HL-60/S4 treated with phorbol 12-myristate 13-acetate at 8.2 ng/mL for 4 days and 3 days (cell line): ENCODE data around the gene MTMR4.
"Not testable (repeated sequence)": the region's sequence is repeated elsewhere in the genome, so short reads cannot be mapped to it uniquely, and the experiment has no call there.

Experiments used
- in situ Hi-C: fragments of 300-500 bp; cut with MboI; formaldehyde crosslinking; loops from 2 replicates; pipeline ENCODE4 v1.15.0; 2022; ENCODE audit warnings: low sequenced_read_pairs

MTMR4 gene

DNA sequence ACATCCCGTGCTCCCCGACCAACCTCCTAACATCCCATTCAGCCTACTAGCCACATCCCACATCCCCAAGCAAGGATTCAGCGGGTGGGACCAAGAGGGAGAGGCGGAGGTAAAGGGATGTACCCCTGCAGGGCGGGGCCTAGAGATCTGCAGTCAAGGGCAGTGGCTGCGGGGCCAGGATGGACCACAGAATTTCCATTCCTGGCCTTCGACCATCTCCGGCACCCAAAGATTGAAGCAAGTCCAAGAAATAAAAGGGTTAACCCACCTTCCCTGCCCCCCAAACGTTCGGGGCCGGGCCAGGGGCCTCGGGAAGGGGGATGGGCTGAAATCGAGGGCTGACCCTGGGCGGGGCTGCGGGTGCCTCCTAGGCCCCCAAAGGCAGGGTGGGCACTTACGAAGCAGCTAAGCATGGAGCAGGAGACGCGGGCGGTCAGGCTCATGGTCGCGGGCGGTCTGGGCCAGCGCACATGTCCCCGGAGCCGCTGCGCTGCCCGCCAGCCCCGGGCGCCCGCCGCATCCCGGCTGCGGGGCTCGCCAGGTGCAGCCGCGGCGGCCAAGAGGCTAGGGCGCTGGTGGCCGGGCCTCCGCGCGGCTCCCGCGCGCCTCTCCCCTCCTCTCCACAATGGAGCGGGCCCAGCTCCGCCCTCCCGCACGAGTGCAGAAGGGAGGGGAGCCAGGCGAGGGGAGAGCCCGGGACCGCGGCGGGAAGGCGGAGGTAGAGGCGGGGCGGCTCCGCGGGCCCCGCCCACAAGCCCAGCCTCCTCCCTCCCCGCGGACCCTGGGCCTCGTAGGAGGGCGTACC is at the start of gene MTMR4:
MTMR4 (minus strand) TSS at position 674 of the 805 bp plus-strand sequence; CDS start at position 443, 231 bp downstream.
- in situ Hi-C loops, result no loop called here

DNA sequence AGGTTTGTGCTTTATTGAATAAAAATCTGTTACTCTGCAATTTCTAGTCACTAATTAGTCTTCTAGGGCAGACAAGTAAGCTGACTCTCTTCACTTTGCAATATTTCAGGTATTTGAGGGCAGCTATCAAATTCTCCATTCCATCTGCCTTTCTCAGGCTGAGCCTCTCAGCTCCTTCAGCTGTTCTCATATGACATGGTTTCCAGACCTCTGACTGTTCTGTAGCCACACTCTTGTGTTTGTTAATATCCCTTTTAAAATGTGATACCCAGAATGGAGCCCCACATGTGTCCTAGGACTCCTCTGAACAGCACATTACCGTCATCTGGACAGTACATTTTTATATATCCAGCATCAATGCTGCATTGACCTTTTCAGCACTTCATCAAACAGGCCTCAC is 46.1 kb upstream of the MTMR4 start:
- in situ Hi-C loops, result no loop called here

DNA sequence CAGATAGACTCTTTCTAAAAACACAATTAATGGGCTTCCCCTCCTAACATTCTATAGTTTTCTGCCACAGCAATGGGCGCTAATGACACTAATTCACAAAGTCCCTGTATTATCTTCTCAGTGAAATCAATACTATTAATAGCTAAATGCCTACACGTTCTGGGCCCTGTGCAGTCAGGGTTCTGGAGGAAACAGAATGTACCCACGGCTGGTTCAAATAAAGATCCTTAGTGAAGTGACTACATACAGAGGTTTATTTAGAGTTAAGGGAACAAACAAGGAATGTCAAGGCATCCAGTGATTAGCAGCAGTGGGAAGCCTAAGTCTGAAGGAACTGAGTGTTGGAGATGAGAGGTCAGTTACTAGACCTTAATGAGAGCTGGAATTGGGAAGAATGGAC is 43.5 kb upstream of the MTMR4 start:
- in situ Hi-C loops, result no loop called here

DNA sequence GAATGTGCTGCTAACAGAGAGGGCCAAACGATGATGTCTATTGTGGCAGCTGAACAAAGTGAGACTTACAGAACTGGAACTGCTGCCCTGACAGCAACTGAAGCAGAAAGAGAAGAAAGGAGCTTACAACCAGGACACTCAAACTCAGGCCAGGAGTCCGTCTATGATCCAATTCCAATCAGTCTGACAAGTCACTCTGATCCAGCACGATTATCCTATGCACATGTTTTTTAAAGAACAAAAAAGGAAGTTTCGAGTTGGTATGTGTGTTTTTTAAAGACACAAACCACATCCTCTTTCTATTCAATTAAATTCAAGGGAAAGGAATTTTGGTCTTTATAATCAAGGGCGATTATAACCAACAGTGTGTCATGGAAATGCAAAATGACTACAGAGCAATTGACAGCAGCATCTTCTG is 42.4 kb upstream of the MTMR4 start:
- in situ Hi-C loops, result no loop called here

DNA sequence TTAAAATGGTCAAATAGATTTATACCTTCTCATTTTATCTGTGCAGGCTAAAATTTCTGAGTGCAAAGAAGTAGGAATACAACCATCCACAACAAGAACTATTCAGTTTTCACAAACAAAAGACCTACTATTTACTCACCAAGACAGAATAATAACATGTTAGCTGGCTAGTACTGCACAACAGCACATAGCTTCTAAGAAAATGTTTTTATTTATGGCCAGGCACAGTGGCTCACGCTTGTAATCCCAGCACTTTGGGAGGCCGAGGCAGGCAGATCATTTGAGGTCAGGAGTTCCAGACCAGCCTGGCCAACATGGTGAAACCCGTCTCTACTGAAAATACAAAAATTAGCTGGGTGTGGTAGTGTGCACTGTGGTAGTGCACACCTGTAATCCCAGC is 40.7 kb upstream of the MTMR4 start:
- in situ Hi-C loops, result not testable (repeated sequence)

DNA sequence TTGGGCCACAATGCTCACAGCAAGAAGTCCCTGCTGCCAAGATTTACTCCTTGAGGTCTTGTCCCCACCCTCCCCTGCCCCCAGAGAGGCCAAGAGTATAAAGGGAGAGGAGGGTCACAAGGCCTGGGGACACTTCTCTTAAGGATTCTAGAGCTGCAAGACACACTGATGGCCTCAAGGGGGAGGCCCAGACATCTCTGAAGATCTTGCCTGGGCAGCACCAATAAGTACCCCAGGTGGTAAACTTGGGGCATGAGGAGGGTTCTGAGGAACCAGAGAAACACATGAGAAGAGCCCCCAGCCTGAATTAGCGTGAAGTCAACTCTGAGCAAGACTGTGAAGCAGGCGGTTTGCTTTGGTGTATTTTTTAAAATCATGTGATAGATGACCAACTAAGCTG is 26.8 kb upstream of the MTMR4 start:
- in situ Hi-C loops, result no loop called here

DNA sequence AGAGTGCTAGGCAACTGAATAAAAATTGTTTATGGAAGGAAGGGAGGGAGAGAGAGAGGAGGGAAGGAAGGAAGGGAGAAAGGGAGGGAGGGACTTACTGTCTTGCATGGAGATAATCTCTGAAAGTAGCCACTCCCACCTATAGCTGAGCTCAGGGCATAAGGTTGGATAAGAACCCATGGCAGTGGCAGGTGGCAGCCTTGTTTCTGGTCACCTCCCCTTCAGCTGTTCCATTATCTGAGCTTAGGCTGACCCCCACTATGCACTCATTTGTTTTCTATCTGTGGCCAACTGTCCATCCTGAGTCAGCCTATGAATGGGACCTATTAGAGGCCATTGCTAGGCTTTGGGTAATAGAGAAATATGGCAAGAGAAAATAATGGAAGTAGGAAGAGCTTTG is 25.3 kb upstream of the MTMR4 start:
- in situ Hi-C loops, result no loop called here

DNA sequence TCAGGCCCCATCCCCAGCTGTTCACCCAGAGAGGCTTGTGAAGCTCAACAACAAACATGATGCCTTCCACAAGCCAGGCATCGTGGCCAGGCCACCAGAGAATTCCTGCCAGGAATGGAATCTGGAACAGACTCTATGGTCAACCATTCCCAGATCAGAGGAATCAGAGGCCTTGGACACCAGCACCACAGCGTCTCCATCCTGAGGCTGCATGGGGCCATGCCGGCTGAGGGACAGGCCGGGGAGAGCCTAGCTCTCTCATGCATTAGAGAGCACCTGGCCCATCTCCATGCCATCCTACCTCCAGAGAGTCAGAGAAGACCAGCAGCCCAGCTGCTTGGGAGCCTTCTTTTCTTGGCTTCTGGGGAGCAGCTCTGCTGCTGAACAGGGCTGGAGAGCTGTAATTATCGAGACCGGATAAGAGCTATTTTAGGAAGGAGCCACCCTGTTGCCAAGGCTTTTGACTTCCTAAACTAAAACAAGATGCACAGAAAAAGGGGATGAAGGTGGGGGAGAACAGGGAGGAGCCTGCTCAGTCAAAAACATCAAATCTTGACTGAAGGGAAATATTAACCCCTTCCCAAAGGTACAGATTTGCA is 24.5 kb upstream of the MTMR4 start:
- in situ Hi-C loops, result no loop called here

DNA sequence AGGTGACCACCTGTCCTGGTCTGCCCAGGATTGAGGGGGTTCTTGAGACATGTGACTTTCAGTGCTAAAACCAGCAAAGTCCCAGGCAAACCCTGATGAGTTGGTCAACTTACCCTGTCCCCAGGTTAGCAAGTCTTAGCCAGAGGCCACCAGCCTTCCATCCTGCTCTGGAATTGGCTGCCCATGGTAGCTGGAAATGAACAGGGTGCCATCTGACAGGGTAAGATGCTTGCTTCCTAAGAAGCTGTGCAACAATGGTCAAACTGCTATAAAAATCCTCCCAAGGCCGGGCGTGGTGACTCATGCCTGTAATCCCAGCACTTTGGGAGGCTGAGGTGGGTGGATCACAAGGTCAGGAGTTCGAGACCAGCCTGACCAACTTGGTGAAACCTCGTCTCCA is 22.8 kb upstream of the MTMR4 start:
- in situ Hi-C loops, result no loop called here

DNA sequence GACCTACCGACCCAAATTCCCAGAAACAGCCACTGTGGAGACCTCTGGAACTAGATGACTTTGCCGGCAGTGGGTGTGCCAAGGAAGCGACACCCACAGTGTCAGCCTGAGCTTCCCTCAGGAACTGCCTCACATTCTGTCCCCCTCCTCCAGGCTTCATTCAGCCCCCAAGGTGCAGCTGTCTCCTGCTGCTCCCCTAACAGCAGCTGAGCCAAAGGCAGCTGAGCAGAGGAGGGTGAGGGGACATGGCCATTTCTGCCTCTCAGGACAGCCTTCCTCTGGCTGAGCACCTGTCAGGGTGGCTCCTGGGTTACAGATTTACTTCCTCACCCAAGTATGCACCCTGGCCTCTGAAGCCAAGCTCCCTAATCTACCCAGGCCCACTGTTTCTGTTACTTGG is 22.1 kb upstream of the MTMR4 start:
- in situ Hi-C loops, result no loop called here

DNA sequence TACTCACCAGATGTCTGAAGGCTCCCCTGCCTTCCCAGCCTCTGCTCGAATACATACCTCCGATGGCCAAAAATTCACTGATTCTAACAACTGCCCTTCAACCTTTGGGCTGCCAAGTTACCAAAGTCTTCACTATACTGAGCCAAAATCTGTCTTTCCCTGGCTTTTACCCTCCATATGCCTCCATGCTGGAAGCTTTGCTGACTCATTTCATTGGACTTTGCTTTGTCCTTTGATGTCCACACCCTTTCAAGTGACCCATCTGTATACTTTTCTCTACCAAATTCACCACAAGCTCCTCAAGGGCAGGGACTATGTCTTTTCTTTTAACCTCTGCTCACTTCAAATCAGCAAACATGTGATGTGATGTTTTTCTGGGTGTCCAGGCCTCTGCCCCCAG is 21.0 kb upstream of the MTMR4 start:
- in situ Hi-C loops, result no loop called here

DNA sequence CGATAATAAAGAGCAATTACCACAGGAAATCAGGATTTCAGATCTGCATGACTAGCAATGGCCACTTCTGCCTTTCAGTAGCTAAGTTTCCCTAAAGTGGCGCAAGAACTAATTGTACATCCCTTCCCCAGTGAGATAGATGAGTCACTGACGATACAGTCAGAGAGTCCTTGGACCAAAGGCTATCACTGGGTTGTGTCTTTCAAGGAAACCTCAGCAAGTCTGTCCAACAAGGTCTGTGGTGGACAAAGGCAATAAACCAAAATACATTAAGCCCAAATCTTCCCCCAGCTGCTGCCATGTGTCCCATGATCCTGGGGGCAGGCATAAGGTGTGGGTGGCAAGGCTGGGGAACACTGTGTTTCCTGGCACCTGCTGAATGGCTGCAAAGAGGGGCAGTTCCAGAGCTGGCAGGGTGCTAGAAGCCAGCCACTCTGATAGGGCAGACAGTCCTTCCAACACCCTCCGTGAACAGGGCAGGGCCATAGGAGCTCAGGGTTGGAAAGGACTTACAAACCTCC is 20.5 kb upstream of the MTMR4 start:
- in situ Hi-C loops, result no loop called here

DNA sequence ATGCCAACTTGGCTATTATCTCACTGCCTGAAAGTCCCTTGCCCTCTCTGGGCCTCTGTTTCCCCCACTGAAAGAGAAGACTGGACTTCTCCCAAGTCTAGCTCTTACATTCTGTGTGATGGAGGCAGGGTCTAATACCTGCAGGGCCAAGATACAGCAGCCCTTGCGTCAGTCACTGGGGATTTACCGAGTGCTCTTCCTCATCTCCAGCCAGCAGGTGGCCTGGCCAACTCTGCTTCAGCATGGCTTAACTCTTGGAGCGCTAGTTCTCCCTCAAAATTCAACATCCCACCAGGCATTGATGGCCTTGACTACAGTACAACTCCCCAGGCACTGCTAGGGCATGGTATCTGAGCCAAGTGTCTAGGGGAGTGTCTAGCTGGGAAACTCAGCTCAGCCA is 19.9 kb upstream of the MTMR4 start:
- in situ Hi-C loops, result no loop called here

DNA sequence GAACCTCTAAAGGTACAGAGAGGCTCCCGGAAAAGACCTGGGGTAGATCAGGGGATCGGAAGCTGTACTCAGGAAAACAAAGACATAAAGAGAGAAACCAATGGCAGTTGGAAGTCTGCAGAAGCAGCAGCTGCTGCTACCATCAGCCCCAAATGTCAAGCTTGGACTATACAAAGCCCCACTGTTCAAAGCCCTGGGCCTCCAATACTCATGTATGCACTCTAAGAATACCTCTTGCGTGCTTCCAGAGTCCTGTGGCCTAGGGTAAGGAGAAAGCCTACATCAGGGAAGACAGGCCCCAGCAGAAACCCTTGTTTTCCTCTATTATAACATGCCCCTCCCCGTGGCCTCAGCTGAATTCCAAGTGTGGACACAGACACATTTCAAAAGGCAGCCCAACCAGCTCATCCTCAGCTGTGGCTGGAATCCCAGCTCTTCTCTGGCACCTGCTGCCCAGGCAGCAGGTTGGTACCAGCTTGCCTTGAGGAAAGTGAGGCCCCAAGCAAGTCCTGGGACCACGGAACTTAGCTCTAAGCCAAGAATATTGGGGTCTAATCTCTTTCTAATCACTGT is 19.3 kb upstream of the MTMR4 start:
- in situ Hi-C loops, result no loop called here

DNA sequence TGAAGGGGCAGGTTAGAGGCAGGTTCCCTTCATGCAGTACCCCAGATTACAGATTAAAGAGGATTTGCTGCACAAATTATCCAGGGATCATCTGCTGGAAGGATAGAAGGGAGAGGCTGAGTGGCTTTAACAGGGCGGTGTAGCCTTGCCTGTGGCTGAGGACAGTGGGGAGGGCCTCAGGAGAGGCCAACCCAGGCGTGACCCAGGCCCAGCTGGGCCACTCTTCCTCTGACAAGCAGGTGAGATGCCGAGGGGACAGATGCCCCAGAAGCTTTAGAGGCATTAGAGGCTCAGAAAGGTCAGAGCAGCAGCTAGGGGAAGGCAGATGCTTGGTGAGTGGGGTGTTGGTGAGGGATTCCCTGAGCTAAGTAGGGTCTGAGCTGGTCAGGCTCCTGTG is 18.1 kb upstream of the MTMR4 start:
- in situ Hi-C loops, result no loop called here

DNA sequence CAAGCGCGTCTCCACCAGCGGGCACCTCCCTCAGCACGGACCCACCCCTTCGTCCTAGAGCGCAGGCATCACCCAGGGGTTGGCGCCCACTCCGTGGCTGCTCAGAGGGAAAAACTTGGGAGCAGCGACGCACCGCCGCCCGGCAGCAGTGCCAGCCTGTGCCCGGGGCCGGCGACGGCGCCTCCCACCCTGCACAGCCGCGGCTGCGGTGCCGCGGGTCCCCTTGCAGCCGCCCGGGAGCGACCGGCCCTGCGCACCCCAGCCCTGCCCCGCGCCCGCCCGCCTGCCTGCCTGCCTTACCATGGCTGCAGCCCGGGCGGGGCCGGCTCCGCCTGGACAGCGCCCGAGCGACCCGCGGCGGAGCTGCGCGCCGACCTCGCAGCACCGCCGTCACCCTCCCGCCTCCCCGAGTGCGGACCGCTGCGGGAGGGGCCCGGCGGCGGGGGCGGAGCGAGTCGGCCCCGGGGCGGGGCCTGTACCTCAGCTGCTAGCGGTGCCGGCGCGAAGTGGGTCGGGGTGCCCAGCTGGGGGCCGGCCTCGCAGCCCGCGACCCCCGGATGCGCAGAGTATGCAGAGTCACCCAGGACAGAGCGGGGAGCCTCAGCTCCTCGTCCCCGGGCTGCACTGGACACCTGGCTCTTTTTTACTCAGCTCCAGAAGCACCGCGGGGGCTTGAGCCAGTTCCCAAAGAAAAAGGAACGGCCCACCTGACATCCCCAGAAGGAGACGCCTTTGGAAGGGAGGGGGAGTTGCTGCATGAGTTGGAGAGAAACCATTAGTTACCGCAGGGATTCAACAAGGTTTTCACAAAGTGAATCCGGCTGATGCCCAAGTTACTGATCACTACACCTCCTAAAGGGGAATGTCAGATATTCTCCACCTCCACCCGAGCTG is 17.5 kb upstream of the MTMR4 start:
- in situ Hi-C loops, result no loop called here

DNA sequence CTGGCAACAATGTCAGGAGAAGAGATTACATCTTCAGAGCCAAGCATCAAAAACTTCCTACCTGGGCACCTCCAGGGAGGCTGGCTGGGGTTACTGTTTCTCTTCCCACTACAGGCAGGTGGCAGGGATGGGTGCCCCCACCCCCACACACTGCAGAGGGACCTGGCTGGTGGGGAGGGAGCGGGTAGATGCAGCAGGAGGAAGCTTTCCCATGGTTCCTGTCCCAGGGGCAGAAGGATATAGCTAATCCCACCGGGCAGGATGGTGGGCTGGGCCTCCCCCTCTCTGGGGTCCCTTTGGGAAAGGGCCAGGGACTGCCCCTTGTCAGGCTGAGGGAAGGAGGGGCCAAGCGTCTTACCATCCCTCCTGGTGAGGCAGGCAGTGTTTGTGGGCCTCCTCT is 16.7 kb upstream of the MTMR4 start:
- in situ Hi-C loops, result no loop called here

DNA sequence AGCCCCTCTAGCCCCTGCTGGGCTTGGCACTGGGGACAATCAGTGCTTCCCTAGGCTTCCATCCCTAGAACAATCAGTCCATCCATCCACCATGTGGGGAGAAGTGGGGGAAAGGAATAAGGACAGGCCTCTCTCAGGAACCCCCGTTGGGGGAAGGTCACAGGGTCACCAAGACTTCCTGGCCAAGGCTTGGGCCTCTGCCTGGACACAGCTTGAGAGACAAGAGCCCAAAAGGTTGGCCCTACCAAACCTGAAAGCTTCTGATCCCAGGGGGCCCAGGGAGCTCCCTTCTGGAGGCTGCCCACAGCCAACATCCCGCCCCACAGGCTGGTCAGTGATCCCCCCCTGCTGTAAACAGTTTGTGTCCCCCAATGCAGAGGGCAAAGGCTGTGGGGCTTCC is 16.2 kb upstream of the MTMR4 start:
- in situ Hi-C loops, result no loop called here

DNA sequence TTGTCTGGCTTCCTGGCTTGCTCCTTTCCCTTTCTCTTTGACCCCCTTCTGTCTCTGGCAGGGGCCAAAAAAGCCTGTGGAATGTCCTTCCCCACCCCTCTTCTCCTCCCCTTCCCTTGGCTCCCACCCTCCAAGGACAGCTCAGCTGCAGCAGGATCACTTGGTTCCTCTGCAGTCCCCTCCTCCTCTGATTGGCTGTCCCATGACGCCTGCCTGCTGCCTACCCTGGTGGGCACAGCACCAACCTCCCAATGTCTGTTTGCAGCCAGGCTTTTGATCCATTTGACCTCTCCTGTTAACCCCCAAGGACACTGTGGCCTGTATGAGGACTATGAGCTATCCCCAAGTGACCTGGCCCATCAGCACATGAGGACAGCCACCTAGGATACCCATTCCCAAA is 14.8 kb upstream of the MTMR4 start:
- in situ Hi-C loops, result loop anchor here (10.0 kb wide), 1 partner anchor 466 kb away; no protein-coding TSS in a partner anchor

DNA sequence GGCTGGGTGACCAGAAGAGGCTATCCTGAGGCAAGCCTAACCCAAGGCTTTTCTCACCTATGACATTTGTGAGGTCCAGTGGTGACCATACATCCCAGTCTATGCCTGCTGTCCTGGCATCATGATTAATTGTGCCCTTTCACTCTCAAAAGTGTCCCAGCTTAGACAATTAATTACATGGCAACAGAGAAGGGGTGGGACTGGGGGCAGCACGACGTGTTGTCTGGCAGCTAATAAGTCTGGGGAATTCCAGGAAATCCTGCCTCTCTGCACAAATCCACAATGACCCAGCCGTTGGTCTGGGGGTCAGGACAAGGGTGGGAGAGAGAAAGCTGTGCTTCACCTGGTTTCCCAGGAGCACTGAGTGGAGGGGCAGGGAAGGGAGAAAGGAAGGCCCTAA is 14.0 kb upstream of the MTMR4 start:
- in situ Hi-C loops, result loop anchor here (10.0 kb wide), 1 partner anchor 466 kb away; no protein-coding TSS in a partner anchor

DNA sequence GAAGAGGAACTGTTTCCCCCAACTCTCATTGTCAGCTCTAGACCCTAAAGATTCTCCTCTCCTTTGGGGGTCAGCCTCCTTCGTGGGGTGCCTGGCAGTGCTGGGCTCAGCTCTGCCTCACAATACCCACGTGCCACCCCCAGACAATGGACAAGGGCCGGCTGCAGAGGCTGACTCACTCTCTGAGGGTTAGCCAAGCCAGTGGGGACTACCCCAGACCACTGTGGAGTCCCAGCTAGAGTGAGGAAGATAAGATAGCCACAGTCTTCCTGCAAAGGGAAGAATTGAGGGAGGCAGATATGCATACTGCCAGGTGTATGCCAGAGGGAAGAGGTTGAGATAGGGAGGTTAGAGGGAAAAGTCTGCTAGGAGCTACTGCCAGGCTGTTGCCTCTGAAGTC is 13.5 kb upstream of the MTMR4 start:
- in situ Hi-C loops, result loop anchor here (10.0 kb wide), 1 partner anchor 467 kb away; no protein-coding TSS in a partner anchor
